Activated T-cell treated with anti-CD3 and anti-CD28 coated beads, Interleukin-2, amount 50 U/mL, for 48 hours (primary cell): ENCODE data around the gene EPHA4.

Experiments used
- DNase-seq, 2 experiments: peaks; one replicate each; pipeline ENCODE4 v3.0.0-alpha.2; 2020

The EPHA4 gene

GRCh38 chr2:221381928-221382488, 190.1 kb downstream of the EPHA4 start:
- DNase-seq, result no peak

DNA sequence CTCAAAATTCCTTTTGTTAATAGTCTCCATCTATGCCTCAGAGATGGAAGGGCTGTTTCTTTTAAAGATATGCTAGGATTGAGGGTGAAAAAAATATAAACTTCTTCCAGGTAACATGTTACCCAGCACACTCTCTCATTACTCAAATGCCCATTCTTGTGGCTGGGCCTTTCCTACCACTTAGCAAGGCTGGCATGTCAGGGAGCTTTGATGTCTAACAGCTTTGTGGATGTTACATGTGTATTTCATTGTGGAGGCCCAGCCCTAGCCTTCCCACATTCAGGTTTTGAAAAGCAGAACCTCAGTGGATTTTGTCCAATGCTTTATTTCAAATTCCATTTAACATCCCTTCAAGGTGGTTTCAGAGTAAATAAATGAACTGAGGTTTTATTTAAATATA, 191.4 kb downstream of the EPHA4 start:
- DNase-seq, result no peak

GRCh38 chr2:221380062-221380461, 192.0 kb downstream of the EPHA4 start:
- DNase-seq, result no peak

GRCh38 chr2:221377597-221377996, 194.5 kb downstream of the EPHA4 start:
- no peak for DNase-seq

DNA sequence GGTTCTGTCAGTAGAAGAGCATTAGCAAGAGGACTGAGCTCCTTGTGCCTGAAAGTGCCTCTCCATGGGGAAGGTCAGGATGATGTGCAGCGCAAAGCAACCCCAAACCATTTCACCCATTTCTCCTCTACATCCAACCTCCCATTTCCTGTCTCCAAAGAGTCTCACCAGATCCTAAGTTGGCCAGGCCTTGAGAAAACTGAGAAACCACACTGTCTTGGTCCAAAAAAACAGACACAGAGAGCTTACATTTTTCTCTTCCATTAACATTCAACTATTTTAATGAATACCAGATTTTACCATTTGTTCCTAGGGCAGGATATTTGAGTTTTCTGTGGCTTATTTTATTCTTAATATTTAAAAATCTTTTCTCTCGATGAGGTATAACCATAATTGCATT, 195.0 kb downstream of the EPHA4 start:
- DNase-seq, result no peak

- DNase-seq, result no peak
Measured at GRCh38 chr2:221374234-221374633, 197.9 kb downstream of the EPHA4 start.

GRCh38 chr2:221372907-221373306, 199.2 kb downstream of the EPHA4 start:
- DNase-seq, result no peak

DNA sequence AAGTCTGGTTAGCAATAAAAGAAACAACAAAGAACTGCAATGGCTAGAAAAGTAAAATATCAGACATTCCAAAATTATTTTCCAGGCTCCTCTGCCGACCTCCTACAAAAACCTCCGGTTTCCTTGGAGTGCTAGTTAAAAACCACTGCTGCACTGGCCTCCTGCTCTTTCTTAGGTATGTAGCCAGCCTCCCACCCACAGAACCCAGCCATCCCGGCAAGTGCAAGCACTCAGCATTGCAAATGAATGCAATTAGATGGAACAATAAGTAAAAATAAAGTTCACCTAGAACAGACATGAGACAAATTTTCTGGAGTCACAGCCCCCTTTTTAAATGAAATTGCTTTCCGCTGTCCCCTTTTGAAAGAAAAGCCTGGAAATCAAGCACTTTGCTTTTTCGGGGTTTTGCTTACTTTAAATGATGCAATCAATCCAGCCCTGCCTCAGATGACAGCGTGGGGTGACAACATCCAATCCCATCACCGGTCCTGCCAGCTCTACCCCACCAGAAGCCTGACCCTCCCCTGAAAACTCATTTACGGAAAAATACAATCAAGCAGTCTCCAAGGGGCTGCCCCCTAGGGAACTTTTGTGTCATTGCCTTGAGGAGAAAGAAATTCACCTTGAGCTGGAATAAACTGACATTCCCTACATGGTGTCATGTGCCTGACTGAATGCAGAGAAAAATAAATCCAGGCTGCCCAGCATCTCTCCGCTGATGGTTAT, 199.8 kb downstream of the EPHA4 start:
- no peak for DNase-seq

DNA sequence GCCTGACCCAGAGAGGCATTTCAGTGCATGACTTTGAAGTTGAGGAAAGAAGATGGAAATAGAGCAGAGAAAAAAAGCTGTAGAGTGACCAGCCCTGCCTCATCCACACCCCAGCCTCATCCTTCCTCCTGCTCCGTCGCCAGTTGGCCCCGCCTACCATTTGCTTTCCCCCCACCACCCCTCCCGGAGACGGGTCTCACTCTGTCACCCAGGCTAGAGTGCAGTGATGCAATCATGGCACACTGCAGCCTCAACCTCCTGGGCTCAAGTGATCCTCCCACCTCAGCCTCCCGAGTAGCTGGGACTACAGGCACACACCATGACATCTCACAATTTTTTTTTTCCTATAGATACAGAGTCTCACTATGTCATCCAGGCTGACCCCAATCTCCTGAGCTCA, 200.8 kb downstream of the EPHA4 start:
- no peak for DNase-seq

GRCh38 chr2:221370857-221371211, 201.3 kb downstream of the EPHA4 start:
- no peak for DNase-seq

- no peak for DNase-seq
Measured at GRCh38 chr2:221370076-221370856, 201.8 kb downstream of the EPHA4 start.
